Neutrophil (primary cell): ENCODE data around the gene HMGA1.

ENCODE experiments used
- H3K27ac ChIP-seq: fragments of 200-600 bp; sonication (generic); 2 replicates; pipeline ENCODE4 v1.5.1; 2016; ENCODE audit warnings: mild to moderate bottlenecking, moderate library complexity
- H3K27me3 ChIP-seq: fragments of 200-600 bp; sonication (generic); 2 replicates; pipeline ENCODE4 v1.6.0; 2016; ENCODE audit warnings: mild to moderate bottlenecking
- H3K36me3 ChIP-seq: fragments of 200-600 bp; sonication (generic); 2 replicates; pipeline ENCODE4 v1.5.1; 2017
- H3K4me1 ChIP-seq, 2 experiments: fragments of 200-600 bp in 1 of 2; sonication (generic) in 1 of 2; 1 replicate in 1 of 2; 2 replicates in 1 of 2; pipeline versions ENCODE4 v1.5.1 to v1.6.1; 2013 to 2016; ENCODE audit warnings: low read depth in 1 of 2, low read length in 1 of 2, mild to moderate bottlenecking in 1 of 2, moderate library complexity in 1 of 2; ENCODE audit not compliant: control insufficient read depth in 1 of 2, insufficient read depth in 1 of 2
- H3K4me3 ChIP-seq, 2 experiments: fragments of 200-600 bp in 1 of 2; sonication (generic) in 1 of 2; 1 replicate in 1 of 2; 2 replicates in 1 of 2; pipeline ENCODE4 v1.5.1; 2013 to 2016; ENCODE audit warnings: low read depth in 1 of 2, low read length in 1 of 2, mild to moderate bottlenecking in 1 of 2, moderate library complexity in 1 of 2
- H3K9me3 ChIP-seq: fragments of 200-600 bp; sonication (generic); 2 replicates; pipeline ENCODE4 v1.5.1; 2016
- CTCF ChIP-seq: fragments of 200-600 bp; sonication (generic); IDR thresholded peaks from 2 replicates; pipeline ENCODE4 v1.5.1; 2016; ENCODE audit warnings: antibody characterized with exemption

HMGA1 gene

GRCh38 chr6:34204693-34205092 is 32.0 kb upstream of the HMGA1 start:
- H3K9me3 ChIP-seq, result no peaks in the 10 kb centered on the region
- H3K4me3 ChIP-seq, result no peak overlapping the region

GRCh38 chr6:34205466-34205865 is 31.2 kb upstream of the HMGA1 start:
- no peak overlapping the region for H3K27ac ChIP-seq
- TF ChIP-seq CTCF, result no peak
- no peaks in the 10 kb centered on the region for H3K36me3 ChIP-seq
- no peaks in the 10 kb centered on the region for H3K4me1 ChIP-seq
- H3K27me3 ChIP-seq, result no peaks in the 10 kb centered on the region
- no peak overlapping the region for H3K4me3 ChIP-seq
- H3K9me3 ChIP-seq, result no peaks in the 10 kb centered on the region

More at GRCh38 chr6:34204693-34205092, 32.0 kb upstream of the HMGA1 start:
- no peak overlapping the region for H3K27ac ChIP-seq
- TF ChIP-seq CTCF, result no peak
- H3K4me1 ChIP-seq, result no peaks in the 10 kb centered on the region
- no peaks in the 10 kb centered on the region for H3K27me3 ChIP-seq
- no peaks in the 10 kb centered on the region for H3K36me3 ChIP-seq

- no peak for TF ChIP-seq CTCF
- no peaks in the 10 kb centered on the region for H3K9me3 ChIP-seq
- no peak overlapping the region for H3K27ac ChIP-seq
- H3K4me3 ChIP-seq, result no peak overlapping the region
- H3K36me3 ChIP-seq, result no peaks in the 10 kb centered on the region
- H3K4me1 ChIP-seq, result no peaks in the 10 kb centered on the region
- H3K27me3 ChIP-seq, result no peaks in the 10 kb centered on the region
Measured at GRCh38 chr6:34205916-34206315, 30.8 kb upstream of the HMGA1 start.

- H3K36me3 ChIP-seq, result no peaks in the 10 kb centered on the region
- H3K27ac ChIP-seq, result no peak overlapping the region
- H3K4me1 ChIP-seq, result no peaks in the 10 kb centered on the region
- TF ChIP-seq CTCF, result no peak
- H3K27me3 ChIP-seq, result no peaks in the 10 kb centered on the region
- H3K9me3 ChIP-seq, result no peaks in the 10 kb centered on the region
- no peak overlapping the region for H3K4me3 ChIP-seq
Measured at GRCh38 chr6:34206726-34207125, 29.9 kb upstream of the HMGA1 start.

GRCh38 chr6:34207695-34208443 is 28.8 kb upstream of the HMGA1 start:
- Histone ChIP-seq H3K27ac (no peak overlapping the region), H3K4me3 (no peak overlapping the region), H3K36me3 (no peaks in the 10 kb centered on the region), H3K4me1 (no peaks in the 10 kb centered on the region), H3K9me3 (no peaks in the 10 kb centered on the region), H3K27me3 (no peaks in the 10 kb centered on the region)
- no peak for TF ChIP-seq CTCF
